Stimulated activated CD4-positive, alpha-beta T cell treated with anti-CD3 and anti-CD28 coated beads, Interleukin-15, amount 100 ng/mL, for 24 hours (primary cell): ENCODE data around the gene TMEM235.
"Not testable (repeated sequence)": the region's sequence is repeated elsewhere in the genome, so short reads cannot be mapped to it uniquely, and the experiment has no call there.

Source experiments
- DNase-seq: peaks from one replicate; pipeline ENCODE4 v3.0.0-alpha.2; 2020

Gene TMEM235

GRCh38 chr17:78219396-78220150 lies 11.9 kb upstream of the TMEM235 start:
- no peak for DNase-seq

- DNase-seq = no peak
These were observed 8.4 kb upstream of the TMEM235 start for GRCh38 chr17:78223061-78223460.

- no peak for DNase-seq
These were observed 7.7 kb upstream of the TMEM235 start for GRCh38 chr17:78223765-78224164.

GRCh38 chr17:78224231-78225087 lies 7.0 kb upstream of the TMEM235 start:
- no peak for DNase-seq

- no peak for DNase-seq
These were observed 6.2 kb upstream of the TMEM235 start for GRCh38 chr17:78225088-78225865.

GRCh38 chr17:78226055-78226758 lies 5.2 kb upstream of the TMEM235 start:
- no peak for DNase-seq

GRCh38 chr17:78226759-78227454 lies 4.5 kb upstream of the TMEM235 start:
- DNase-seq = no peak

GRCh38 chr17:78227455-78227916 lies 3.9 kb upstream of the TMEM235 start:
- no peak for DNase-seq

- no peak for DNase-seq
These were observed 3.3 kb upstream of the TMEM235 start for GRCh38 chr17:78228176-78228575.

- DNase-seq = no peak
These were observed 1.0 kb upstream of the TMEM235 start for GRCh38 chr17:78230252-78230962.

- DNase-seq = peak; percentile 55
These were observed 794 bp downstream of the TMEM235 start for GRCh38 chr17:78231991-78232858.

- DNase-seq = no peak
These were observed 1.4 kb downstream of the TMEM235 start for GRCh38 chr17:78232859-78233173.

GRCh38 chr17:78233678-78234077 lies 2.2 kb downstream of the TMEM235 start:
- no peak for DNase-seq

GRCh38 chr17:78234261-78234865 lies 2.9 kb downstream of the TMEM235 start:
- no peak for DNase-seq

- not testable (repeated sequence) for DNase-seq
These were observed 3.6 kb downstream of the TMEM235 start for GRCh38 chr17:78235022-78235421.

- no peak for DNase-seq
These were observed 4.5 kb downstream of the TMEM235 start for GRCh38 chr17:78235885-78236284.

- no peak for DNase-seq
These were observed 5.1 kb downstream of the TMEM235 start for GRCh38 chr17:78236362-78237127.

GRCh38 chr17:78237401-78238012 lies 6.1 kb downstream of the TMEM235 start:
- DNase-seq = no peak
